OCI-M2 (cell line): Measurements from ENCODE around the gene KLHL20.
A peak's percentile ranks its signal among the peaks of the same experiment; 100 is the strongest.
"Not testable (repeated sequence)": the region's sequence is repeated elsewhere in the genome, so short reads cannot be mapped to it uniquely, and the experiment has no call there.

ENCODE experiments used
- DNase-seq: peaks from one replicate; lab custom pipeline; 2025; ENCODE audit not compliant: unreplicated experiment; lab: John Stamatoyannopoulos, UW

Gene KLHL20

DNA sequence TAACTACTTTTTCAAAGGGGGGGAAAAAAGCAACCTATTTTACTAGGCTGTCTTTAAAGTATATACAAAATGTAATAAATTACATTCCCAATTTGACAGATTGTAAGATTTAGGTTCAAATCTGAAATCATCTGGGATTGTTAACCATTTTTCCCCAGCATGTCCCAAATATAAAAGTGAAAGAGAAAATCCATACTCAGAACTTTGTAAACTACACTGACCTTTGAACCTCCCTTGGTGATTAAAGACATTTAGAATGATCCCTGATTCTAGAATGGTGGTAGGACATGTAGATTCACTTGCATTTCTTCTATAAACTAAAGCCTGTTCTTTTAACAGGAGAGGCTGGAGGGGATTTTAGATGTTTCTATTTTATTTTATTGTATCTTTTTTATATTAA is 39.0 kb downstream of the KLHL20 start:
- no peak for DNase-seq

DNA sequence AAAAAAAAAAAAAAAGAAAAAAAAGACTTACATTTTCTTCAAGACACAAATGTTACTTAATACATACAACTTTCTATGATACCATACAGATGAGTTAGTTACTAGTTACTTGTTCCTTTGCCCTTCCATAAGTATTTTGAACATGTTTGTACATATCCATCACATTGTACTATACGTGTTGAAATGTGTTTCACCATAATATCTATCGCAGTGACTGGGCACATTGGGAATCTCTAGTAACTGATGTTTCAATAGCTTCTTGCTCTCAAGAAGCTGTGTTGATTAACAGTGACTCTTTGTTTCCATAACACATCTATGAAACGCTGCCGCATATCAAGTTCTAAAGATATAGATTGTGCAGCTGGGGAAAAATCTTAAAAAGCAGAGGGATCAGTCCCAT is 42.9 kb downstream of the KLHL20 start:
- DNase-seq, result no peak

DNA sequence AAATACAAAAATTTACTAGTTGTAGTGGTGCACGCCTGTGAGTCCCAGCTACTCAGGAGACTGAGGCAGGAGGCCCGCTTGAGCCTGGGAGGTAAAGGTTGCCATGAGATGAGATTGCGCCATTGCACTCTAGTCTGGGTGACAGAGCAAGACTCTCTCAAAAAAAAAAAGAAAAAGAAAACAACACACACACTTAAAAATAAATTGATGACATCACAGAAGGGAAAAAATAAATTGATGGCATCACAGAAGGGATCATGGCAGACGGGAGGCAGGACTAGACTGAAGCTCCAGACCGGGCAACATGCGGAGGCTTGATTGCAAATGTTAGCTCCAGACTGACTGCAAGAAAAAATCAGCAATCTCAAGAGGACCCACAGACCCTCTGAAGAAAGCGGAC is 43.3 kb downstream of the KLHL20 start:
- no peak for DNase-seq

DNA sequence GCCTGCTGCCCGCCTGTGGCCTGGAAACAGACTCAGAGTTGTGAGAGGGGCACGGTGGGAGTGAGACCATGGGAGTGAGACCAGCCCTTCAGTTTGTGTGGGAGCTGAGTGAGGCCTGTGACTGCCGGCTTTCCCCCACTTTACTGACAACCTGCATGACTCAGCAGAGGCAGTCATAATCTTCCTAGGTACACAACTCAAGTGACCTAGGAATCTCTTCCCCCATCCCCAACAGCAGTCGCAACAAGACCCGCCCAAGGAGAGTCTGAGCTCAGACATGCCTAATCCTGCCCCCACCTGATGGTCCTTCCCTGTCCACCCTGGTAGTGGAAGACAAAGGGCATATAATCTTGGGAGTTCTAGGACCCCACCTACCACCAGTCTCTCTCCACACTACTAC is 44.2 kb downstream of the KLHL20 start:
- DNase-seq, result no peak

DNA sequence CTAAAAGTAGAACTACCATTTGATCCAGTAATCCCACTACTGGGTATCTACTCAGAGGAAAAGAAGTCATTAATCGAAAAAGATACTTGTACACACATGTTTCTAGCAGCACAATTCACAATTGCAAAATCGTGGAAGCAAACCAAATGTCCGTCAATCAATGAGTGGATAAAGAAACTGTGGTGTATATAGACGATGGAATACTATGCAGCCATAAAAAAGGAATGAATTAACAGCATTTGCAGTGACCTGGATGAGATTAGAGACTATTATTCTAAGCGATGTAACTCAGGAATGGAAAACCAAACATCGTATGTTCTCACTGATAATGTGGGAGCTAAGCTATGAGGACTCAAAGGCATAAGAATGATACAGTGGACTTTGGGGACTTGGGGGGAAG is 49.5 kb downstream of the KLHL20 start:
- not testable (repeated sequence) for DNase-seq

DNA sequence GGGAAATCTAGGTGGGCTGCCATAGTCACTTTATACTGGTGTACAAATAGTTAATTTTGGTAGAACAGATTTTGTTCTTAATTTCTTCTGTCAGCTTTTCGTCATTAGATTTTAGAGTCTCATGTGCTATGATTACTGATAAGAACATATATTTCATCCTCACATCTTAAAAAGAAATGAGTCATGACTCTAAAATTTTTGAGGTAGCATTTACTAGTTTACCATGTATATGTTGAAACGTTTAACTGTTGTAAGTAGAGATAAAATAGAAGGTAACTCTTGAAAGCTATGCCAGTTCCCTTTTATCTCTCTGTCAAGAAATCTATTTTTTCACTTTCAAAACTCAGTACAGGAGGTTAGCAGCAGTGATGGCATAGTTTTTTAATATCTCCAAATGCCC is 53.4 kb downstream of the KLHL20 start:
- DNase-seq, result no peak

DNA sequence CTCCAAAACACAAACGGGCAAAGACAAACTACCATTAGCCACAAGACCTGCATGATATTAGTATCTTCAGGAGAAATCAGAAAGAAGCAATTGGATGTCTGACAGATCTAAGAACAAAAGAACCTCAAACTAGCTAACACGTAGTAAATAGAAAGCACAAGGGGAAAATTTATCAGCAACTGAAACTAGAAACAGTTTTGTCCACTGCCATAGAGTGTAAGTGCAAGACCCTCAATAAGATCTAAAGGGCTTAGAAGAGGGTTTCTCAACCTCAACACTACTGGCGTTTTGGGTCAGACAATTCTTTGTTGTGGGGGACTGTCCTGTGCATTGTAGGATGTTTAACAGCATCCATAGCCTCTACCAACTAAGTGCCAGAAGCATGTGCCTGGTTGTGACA is 54.0 kb downstream of the KLHL20 start:
- DNase-seq, result no peak

DNA sequence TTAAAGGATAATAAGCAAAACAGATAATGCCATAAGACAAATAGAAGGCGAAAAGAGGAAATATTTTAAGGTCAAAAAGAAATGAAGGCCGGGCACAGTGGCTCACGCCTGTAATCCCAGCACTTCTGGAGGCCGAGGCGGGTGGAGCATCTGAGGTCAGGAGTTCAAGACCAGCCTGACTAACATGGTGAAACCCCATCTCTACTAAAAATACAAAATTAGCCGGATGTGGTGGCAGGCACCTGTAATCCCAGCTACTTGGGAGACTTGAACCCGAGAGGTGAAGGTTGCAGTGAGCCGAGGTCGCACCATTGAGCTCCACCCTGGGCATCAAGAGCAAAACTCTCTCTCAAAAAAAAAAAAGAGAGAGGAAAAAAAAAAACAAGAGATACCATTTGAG is 55.5 kb downstream of the KLHL20 start:
- DNase-seq, result not testable (repeated sequence)

DNA sequence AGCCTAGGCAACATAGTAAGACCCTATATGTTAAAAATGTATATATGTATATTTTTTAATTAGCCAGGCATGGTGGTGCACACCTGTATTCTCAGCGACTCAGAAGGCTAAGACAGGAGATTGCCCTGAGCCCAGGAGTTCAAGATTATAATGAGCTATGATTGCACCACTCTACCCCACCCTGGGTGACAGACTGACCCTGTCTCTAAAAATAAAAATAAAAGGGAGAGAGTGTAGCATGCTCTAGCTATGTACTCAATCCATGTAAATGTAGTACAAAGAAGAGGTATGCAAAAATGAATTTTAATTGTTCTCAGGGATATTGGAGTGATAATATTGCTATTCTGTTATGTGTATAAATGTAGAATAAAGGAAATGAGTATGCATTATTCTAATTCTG is 56.8 kb downstream of the KLHL20 start:
- DNase-seq, result no peak

DNA sequence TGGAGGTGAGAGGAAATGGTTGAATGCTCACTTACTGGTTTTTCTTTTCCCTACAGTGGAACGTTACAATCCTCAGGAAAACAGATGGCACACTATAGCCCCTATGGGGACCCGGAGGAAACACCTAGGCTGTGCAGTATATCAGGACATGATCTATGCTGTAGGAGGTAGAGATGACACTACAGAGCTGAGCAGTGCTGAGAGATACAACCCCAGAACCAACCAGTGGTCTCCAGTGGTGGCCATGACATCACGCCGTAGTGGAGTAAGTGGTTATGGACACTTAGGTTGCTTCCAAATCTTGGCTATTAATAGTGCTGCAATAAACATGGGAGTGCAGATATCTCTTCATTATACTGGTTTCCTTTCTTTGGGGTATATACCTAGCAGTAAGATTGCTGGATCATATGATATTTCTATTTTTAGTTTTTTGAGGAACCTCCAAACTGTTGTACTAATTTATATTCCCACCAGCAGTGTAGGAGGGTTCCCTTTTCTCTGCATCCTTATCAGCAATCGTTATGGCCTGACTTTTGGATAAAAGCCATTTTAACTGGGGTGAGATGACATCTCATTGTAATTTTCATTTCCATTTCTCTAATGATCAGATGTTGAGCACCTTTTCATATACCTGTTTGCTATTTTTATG is 60.9 kb downstream of the KLHL20 start:
- DNase-seq, result no peak

DNA sequence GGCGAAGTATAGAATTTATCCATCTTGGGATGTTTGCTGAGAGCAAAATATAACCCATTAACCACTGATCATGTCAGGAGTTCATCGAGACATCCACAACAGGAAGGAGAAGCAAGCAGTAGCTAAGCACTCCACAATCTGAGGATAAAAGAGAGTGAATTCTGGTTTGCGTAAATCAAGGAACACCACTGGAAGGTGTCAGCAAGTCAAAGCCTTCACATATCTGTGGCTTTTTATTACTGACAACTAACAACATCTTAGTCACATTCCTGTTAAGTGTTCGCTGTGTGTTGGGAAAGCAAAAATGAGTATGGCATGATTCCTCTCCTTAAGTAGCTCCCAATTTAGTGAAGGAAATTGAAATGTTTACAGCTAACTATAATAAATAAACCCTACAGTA is 65.2 kb downstream of the KLHL20 start:
- DNase-seq, result no peak

DNA sequence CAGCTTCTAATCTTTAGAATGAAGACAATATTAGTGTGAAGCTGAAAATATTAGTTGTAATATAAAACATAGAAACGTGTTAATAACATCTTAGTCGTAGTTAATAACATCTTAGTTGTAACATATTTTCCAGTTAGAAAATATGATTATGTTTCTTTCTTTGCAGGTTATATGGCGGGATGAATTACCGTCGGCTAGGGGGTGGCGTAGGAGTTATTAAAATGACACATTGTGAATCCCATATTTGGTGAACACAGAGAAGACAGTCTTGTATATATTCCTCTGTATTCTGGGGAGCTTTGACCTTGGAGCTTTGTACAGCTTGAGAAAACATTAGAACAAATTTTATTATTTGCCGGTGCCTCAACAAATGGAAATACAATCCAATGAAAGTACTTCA is 70.2 kb downstream of the KLHL20 start:
- DNase-seq, result no peak

DNA sequence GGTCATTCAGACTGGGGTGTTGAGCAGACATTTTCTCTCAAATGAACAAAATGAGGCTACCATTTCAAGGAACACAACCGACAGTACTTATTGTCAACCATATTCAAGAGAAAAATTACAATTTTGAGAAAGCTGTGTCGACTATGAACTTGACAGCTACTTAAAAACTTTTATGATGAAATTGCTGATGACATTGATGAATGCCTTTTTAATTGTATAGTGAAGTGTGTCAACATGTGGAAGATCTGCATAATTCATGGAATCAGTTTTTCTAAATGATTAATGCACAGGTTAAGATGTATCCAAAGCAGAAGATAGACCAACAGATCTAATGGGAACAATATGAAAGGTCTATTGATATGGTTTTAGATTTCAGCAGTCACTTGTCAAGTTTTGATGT is 75.1 kb downstream of the KLHL20 start:
- DNase-seq, result no peak

DNA sequence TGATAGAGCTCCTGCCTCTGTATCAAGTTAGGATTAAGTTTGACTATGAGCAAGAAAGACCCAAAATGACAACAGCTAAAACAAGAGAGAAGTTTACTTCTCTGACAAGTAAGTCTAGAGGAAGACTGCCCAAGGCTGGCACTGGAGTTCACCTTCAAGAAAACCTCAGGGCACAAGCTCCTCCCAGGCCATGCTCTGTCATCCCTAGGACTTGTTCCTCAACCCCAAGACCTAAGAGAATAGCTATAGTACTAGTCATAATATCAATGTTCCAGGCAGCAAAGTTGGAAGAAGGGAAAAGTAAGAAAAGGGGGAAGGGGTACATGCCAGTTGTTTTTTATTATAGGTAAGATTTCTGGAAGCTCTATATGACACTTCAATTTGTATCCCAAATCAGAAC is 83.3 kb downstream of the KLHL20 start:
- DNase-seq, result no peak

DNA sequence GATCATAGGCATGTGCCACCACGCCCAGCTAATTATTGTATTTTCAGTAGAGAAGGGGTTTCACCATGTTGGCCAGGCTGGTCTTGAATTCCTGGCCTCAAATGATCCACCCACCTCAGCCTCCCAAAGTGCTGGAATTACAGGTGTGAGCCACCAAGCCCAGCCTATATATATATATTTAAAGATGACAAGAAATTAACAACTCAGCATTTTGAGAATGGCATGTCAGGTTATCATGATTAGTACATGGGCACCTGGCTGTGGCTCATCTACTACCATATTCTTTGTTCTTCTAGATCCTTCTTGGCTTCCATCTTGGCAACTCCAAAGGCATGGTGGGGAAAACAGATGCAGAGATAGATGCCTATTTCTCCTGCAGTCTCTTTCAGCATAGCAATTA is 85.2 kb downstream of the KLHL20 start:
- DNase-seq, result not testable (repeated sequence)

DNA sequence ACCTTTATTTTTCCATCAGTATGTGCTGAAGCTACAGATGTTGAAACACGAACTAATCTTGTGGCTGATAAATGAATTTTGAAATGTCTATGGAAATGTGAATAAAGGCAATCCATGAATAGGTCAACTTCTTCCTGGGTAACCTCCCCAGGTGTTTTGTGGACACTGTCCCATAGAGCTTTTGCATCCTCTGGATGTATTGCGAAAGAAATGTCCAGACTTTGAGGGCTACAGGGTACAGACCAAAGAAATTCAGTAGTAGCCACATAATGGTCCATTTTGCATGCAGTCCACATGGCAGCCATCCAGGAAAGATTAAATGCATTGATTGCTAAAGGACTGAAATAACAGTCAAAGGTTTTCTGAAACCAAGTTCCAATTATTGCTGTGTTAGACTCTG is 88.2 kb downstream of the KLHL20 start:
- no peak for DNase-seq

DNA sequence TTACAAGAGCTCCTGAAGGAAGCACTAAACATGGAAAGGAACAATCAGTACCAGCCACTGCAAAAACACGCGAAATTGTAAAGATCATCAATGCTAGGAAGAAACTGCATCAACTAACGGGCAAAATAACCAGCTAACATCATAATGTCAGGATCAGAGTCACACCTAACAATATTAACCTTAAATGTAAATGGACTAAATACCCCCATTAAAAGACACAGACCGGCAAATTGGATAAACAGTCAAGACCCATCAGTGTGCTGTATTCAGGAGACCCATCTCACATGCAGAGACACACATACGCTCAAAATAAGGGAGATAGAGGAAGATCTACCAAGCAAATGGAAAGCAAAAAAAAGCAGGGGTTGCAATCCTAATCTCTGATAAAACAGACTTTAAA is 98.9 kb downstream of the KLHL20 start:
- DNase-seq, result not testable (repeated sequence)

DNA sequence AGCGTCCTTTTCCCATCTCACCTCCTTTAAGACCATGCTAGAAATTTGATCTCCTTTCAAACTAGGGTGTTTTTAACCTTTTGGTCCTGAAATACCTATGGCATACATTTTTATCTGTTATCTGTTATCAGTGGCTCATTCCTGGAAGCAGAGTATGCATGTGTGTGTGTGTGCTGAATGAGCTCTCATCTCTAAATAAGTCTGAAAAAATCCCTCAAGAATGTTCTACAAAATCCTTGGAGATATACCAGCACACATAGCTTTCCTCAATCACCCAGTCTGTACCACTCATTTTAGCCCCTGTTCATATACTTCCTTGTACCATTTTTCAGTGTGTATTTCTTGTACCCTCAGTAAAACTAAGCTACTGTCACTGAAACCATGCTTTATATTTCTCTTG is 103.7 kb downstream of the KLHL20 start:
- no peak for DNase-seq

DNA sequence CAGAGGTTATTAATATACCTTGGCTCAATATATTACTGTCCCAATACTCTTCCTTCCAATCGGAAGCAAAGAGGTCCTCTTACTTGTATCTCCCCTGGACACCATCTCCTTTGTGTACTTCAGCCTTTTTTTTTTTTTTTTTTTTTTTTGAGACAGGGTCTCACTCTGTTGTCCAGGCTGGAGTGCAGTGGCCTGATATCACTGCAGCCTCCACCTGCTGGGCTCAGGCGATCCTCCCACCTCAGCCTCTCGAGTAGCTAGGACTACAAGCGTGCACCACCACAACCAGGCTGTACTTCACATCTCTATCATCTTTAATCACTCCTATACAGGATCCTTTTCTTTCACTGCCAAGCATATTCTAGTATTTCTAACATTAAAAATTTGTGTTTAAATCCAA is 106.9 kb downstream of the KLHL20 start:
- DNase-seq, result no peak

DNA sequence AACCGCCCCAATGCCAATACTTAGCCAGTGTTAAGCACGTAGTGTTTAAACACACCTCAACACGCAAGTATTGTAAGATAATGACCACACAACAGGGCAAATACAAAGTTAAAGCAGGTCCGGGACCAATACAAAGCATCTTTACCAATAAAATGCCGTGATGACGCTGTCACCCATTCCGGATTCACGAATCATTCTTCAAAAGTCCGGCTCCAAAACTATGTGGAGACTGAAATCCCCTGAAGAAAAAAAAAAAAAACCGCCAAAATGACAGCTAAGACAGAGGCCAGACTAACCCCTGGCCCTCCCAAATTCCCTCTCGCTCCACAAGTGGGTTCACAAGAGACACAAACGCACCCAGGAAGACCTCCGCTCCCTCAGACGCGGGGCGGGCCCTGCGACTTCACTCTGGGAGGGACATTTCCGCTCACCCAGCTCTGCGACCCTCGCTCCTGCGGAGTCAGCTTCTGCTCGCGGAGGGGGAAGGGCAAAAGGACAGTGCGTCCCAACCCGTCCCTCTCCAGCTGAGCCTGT is 109.1 kb downstream of the KLHL20 start:
- DNase-seq, result no peak

DNA sequence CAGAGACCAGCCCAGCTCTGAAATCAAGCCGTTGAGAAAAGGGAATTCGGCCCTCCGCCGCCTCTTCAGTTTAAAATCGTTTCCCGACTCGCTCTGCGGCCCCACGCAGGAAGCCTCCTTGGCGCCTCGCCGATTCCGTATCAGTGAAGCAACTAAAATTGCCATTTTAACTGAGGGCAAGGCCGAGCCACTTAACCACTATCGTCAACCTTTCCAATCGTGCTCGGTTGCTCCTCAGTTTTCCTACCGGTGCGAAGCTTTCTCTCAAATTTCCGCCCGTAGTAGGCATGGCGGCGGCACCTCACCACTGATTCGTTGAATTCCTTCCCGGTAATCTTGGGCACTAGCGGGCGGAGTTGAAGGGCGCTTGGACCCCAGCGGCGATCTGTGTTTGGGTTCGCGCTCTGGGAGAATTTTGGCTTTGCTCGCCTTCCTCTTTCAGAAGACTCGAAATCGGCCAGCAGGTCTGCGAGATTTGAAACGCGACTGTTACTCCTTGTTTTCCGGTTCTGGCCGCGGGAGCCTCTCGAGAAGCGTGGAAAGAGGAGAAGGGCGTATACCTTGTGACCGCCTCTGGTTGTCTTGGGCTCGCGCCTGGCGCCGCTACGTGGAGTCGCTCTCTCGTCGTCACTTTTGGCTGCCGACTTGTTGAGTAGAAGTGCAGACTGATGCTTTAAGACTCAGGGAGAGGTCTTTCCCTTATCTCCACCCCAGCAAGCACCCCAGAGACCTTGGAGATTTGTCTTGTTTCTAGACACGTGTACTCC is 109.7 kb downstream of the KLHL20 start, which contains the start of the genes CENPL and DARS2:
CENPL (minus strand) TSS at position 569 of the 767 bp plus-strand sequence. CDS start 13,584 bp downstream, outside the sequence.
DARS2 (plus strand) TSS at position 359 of the 767 bp plus-strand sequence. CDS start 557 bp downstream, outside the sequence.
- peak; percentile 67 for DNase-seq

DNA sequence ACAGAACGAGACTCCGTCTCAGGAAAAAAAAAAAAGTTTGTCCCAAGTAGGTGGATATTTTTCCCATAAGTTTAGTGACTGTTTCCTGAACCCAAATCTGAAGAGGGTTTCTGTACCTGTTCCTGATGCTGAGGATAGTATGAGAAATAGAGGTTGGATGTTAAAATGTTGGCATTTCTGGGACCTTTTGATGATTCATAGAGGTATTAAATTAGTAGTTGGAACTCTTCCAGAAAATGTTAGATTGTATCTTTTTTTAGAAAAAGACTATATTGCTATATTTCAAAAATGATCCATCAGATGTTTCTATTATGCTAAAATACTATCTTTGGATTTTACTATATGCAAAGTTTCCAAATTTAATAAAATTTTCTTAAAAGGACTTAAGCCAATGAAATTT is 112.8 kb downstream of the KLHL20 start:
- DNase-seq, result no peak
